Activated gamma-delta T cell treated with anti-CD3 and anti-CD28 coated beads, Interleukin-2, amount 50 U/mL, for 16 hours (primary cell): ENCODE results near the gene STIM2.

Experiments used
- DNase-seq: peaks from one replicate; pipeline ENCODE4 v3.0.0-alpha.2; 2020; ENCODE audit warnings: low read depth

The STIM2 gene

GRCh38 chr4:26900765-26901164 is 40.1 kb downstream of the STIM2 start:
- no peak for DNase-seq

- DNase-seq, result no peak
Observed at GRCh38 chr4:26905172-26905571, 44.5 kb downstream of the STIM2 start.

- DNase-seq, result no peak
Observed at GRCh38 chr4:26907731-26908599, 47.3 kb downstream of the STIM2 start.

GRCh38 chr4:26909369-26909768 is 48.7 kb downstream of the STIM2 start:
- DNase-seq, result no peak

- no peak for DNase-seq
Observed at GRCh38 chr4:26911254-26911653, 50.6 kb downstream of the STIM2 start.

- no peak for DNase-seq
Observed at GRCh38 chr4:26912069-26912468, 51.4 kb downstream of the STIM2 start.

- no peak for DNase-seq
Observed at GRCh38 chr4:26912810-26913209, 52.2 kb downstream of the STIM2 start.

GRCh38 chr4:26916195-26916594 is 55.6 kb downstream of the STIM2 start:
- no peak for DNase-seq

GRCh38 chr4:26930964-26931363 is 70.3 kb downstream of the STIM2 start:
- DNase-seq, result no peak

GRCh38 chr4:26931451-26931850 is 70.8 kb downstream of the STIM2 start:
- no peak for DNase-seq

- no peak for DNase-seq
Observed at GRCh38 chr4:26931966-26932365, 71.3 kb downstream of the STIM2 start.

GRCh38 chr4:26935397-26935796 is 74.8 kb downstream of the STIM2 start:
- no peak for DNase-seq

- no peak for DNase-seq
Observed at GRCh38 chr4:26936284-26937065, 75.8 kb downstream of the STIM2 start.

GRCh38 chr4:26937139-26937538 is 76.5 kb downstream of the STIM2 start:
- DNase-seq, result no peak

GRCh38 chr4:26937567-26937966 is 76.9 kb downstream of the STIM2 start:
- DNase-seq, result no peak

GRCh38 chr4:26938516-26938915 is 77.9 kb downstream of the STIM2 start:
- no peak for DNase-seq

- no peak for DNase-seq
Observed at GRCh38 chr4:26941951-26942350, 81.3 kb downstream of the STIM2 start.

- no peak for DNase-seq
Observed at GRCh38 chr4:26942871-26943270, 82.2 kb downstream of the STIM2 start.

GRCh38 chr4:26943391-26943790 is 82.8 kb downstream of the STIM2 start:
- DNase-seq, result no peak

- no peak for DNase-seq
Observed at GRCh38 chr4:26945794-26946193, 85.2 kb downstream of the STIM2 start.

- DNase-seq, result no peak
Observed at GRCh38 chr4:26947318-26947717, 86.7 kb downstream of the STIM2 start.

- DNase-seq, result no peak
Observed at GRCh38 chr4:26950446-26950845, 89.8 kb downstream of the STIM2 start.

- no peak for DNase-seq
Observed at GRCh38 chr4:26952891-26953290, 92.2 kb downstream of the STIM2 start.
